Jurkat, Clone E6-1 (cell line): ENCODE results near the gene SYNGAP1.
A peak's percentile ranks its signal among the peaks of the same experiment; 100 is the strongest.

Source experiments
- DNase-seq: peaks from one replicate; pipeline ENCODE4 v3.0.0-alpha.2; 2011; ENCODE audit warnings: low read depth, low spot score
- H3K4me3 ChIP-seq: 2 replicates; pipeline ENCODE4 v1.5.1; 2011; ENCODE audit warnings: mild to moderate bottlenecking, low read length, control low read depth, moderate library complexity

The SYNGAP1 gene

GRCh38 chr6:33431880-33432541 is 12.1 kb downstream of the SYNGAP1 start:
- peak overlapping the region; percentile 49 for H3K4me3 ChIP-seq
- no peak for DNase-seq

GRCh38 chr6:33432546-33432945 is 12.7 kb downstream of the SYNGAP1 start:
- DNase-seq: no peak
- no peak overlapping the region for H3K4me3 ChIP-seq

GRCh38 chr6:33433001-33433543 is 13.2 kb downstream of the SYNGAP1 start:
- no peak overlapping the region for H3K4me3 ChIP-seq
- DNase-seq: no peak

GRCh38 chr6:33433544-33434191 is 13.8 kb downstream of the SYNGAP1 start:
- no peak overlapping the region for H3K4me3 ChIP-seq

GRCh38 chr6:33434961-33435360 is 15.1 kb downstream of the SYNGAP1 start:
- H3K4me3 ChIP-seq: no peak overlapping the region
- no peak for DNase-seq

More at GRCh38 chr6:33433544-33434191, 13.8 kb downstream of the SYNGAP1 start:
- DNase-seq: no peak

GRCh38 chr6:33437666-33438065 is 17.8 kb downstream of the SYNGAP1 start:
- no peak for DNase-seq
- H3K4me3 ChIP-seq: no peak overlapping the region

- H3K4me3 ChIP-seq: no peak overlapping the region
- no peak for DNase-seq
Observed at GRCh38 chr6:33438978-33439594, 19.2 kb downstream of the SYNGAP1 start.

GRCh38 chr6:33439956-33440648 is 20.2 kb downstream of the SYNGAP1 start:
- no peak overlapping the region for H3K4me3 ChIP-seq
- DNase-seq: no peak

GRCh38 chr6:33440649-33441309 is 20.9 kb downstream of the SYNGAP1 start:
- DNase-seq: no peak

GRCh38 chr6:33441457-33441856 is 21.6 kb downstream of the SYNGAP1 start:
- H3K4me3 ChIP-seq: no peak overlapping the region
- DNase-seq: no peak

More at GRCh38 chr6:33440649-33441309, 20.9 kb downstream of the SYNGAP1 start:
- no peak overlapping the region for H3K4me3 ChIP-seq

- no peak for DNase-seq
Observed at GRCh38 chr6:33442283-33442682, 22.4 kb downstream of the SYNGAP1 start.

GRCh38 chr6:33443025-33443424 is 23.2 kb downstream of the SYNGAP1 start:
- DNase-seq: no peak
- no peak overlapping the region for H3K4me3 ChIP-seq

More at GRCh38 chr6:33442283-33442682, 22.4 kb downstream of the SYNGAP1 start:
- H3K4me3 ChIP-seq: no peak overlapping the region

GRCh38 chr6:33443619-33444504 is 24.0 kb downstream of the SYNGAP1 start:
- DNase-seq: no peak
- H3K4me3 ChIP-seq: no peak overlapping the region

GRCh38 chr6:33445119-33445603 is 25.3 kb downstream of the SYNGAP1 start:
- DNase-seq: no peak
- H3K4me3 ChIP-seq: no peak overlapping the region

- no peak for DNase-seq
- H3K4me3 ChIP-seq: no peak overlapping the region
Observed at GRCh38 chr6:33446356-33446755, 26.5 kb downstream of the SYNGAP1 start.

- DNase-seq: no peak
- H3K4me3 ChIP-seq: no peak overlapping the region
Observed at GRCh38 chr6:33450434-33450833, 30.6 kb downstream of the SYNGAP1 start.

- H3K4me3 ChIP-seq: no peak overlapping the region
- DNase-seq: no peak
Observed at GRCh38 chr6:33451606-33452005, 31.7 kb downstream of the SYNGAP1 start.

GRCh38 chr6:33452496-33452895 is 32.6 kb downstream of the SYNGAP1 start:
- H3K4me3 ChIP-seq: no peak overlapping the region
- DNase-seq: no peak
